Embryonic facial prominence (tissue), 1 donor: Measurements from ENCODE around the gene MOB2.
A peak's percentile ranks its signal among the peaks of the same experiment; 100 is the strongest.

Experiments used
- DNase-seq: peaks from one replicate; pipeline ENCODE4 v3.0.0-alpha.2; 2016; ENCODE audit errors: extremely low spot score

MOB2 gene

GRCh38 chr11:1471736-1472135 lies 14.8 kb downstream of the MOB2 start:
- DNase-seq: no peak

DNA sequence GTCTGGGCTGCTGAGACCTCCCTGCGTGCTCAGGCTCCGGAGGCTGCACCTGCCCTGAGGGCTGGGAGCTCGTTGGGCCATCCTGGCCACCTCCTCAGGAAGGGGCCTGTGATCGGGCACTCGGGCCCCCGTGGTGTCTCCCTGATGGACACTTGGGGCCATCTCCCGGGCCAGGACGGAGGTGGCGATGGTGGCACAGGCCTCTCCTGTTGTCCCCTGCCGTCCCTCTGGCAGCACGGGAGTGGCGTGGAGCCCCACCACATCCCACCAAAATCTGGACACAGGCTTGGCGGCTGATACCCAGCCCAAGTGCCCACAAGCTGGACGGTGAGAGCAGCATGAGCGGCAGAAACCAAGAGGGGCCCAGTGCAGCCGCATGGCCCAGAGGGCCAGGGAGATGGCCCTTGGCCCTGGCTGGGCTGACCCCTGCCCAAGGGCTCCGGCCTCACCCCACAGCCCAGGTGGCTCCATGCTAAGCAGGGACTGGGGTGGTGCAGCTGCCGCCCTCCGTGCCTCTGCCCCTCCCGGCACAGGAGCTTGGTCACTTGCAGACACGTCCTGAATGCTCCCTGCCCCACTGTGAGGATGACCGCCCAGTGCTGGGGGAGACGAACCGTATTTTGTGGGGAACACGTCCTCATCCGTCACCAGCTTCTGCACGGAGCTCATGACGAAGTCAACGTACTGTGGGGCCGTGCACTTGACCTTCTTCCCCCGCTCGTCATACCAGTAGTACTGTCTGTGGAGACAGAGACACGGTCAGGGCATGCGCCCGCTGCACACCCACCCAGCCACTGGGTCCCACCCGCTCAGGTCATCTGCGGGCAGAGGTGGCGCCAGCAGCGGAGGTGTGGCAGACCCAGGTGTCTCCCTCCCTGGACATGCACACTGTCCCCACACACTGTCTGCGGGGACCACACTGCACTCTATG lies 15.6 kb downstream of the MOB2 start:
- DNase-seq: no peak

DNA sequence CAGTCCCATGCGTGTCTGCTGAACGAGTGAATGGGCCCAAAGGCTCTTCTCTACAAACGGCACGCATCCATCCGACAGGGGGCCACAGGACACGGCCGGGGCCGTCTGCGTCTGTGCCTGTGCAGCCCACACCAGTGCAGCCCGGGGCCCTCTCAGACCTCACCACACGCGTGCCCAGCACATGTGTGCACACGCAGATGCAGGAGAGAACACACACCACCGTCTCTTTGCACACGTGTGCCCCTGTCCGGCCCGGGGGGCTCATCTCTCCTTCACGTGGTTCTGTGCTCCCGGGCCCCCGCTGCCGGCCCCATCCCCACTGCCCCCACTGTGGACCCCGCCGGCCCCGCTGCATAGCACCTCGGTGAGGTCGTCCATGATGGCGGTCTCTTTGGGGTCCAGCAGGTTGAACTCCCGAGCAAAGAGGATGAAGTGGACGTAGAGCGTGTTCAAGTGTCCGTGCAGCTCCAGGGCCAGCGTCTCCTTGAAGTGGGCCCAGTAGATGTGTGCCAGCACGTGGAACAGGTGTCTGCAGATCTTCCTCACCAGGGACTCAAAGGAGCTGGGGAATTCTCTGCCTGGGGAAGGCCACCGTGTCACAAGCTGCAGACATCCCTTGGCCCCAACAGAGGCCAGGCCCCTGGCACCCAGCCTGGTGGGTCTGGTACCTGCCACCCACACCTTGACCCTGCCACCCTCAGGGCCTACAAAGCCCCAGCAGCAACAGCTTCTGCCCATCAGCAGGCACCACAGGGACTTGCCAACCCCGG lies 16.5 kb downstream of the MOB2 start:
- DNase-seq: no peak

DNA sequence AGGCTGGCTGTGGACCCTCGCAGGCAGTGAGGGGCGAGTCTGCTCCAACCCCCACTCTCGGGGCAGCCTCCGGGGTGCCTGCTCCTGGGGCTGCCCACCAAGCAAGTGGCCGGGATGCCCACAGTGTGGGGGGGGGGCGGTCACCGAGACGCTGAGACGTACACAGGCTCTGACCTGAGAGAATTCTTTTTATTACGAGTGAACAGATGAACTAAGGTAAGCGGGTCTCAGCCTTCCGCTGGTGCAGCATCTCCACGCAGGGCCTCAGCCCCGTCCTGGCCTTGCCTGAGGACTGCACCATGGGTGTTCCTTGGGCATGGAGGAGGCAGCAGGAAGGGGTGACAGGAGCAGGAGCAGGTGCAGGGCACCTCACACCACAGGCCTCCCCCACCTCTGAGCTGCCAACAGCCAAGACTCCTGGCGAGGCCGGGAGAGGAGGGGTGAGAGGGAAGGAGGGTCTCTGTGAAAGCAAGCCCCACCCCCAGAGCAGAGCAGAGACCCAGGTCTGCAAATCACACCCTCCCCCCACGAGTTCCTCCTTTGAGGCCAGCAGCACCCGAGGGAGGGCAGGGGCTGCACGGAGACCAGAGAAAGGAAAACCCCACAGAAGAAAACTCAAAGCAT lies 17.2 kb downstream of the MOB2 start:
- no peak for DNase-seq

GRCh38 chr11:1468473-1469066 lies 18.0 kb downstream of the MOB2 start:
- no peak for DNase-seq

GRCh38 chr11:1468002-1468401 lies 18.6 kb downstream of the MOB2 start:
- no peak for DNase-seq

DNA sequence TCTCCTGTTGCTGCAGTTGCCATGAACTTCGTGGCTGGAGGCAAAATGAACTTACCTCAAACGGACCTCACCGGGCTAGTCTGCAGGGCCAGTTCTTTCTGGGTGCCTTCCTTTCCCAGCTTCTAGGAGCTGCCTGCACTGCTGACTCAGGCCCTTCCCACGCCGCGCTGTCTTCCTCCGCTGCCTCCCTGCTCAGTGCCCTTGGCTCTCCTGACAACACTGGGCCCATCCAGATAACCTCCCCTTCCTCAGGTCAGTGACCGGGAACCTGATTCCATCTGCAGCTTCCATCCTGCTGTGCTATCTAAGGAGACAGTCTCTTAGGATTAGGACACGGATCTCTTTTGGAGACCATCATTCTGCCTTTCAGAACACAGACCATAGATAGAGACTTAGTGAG lies 19.3 kb downstream of the MOB2 start:
- DNase-seq: no peak

DNA sequence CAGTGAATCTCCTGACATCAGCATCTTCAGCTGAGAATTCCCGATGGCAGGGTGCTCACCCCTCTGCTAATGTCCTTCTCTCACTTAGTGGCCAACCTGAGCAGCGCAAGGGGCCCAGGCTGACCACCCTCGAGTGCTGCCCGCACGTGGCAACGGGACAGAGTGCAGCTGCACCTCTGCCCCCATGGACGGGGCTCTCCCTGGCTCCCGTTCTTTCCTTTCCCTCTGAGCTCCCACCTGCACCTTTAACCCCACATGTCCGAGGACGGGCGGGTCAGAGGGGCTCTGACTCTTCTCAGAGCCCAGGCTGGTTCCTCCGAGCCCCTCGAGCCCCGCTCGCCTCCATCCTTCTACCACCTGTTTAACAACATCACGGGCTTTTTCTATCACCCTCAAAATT lies 19.8 kb downstream of the MOB2 start:
- no peak for DNase-seq

DNA sequence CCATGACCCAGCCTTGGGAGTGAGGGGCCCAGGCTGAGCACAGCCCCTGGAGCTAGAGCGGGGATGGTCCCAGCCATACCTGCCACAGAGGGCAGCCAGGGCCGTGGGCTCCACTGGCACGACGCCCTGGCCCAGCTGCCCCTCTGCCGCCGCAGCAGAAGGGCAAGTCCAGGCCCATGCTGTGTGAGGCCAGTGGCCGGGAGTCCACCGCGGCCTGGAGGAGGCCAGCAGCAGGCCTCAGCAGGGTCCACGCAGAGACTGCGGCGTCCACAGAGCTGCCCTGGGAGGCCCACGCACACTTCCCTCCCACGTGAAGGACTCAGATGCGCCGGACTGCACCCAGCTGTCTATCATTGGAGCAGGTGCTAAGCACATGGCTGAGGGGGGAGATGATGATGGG lies 23.5 kb downstream of the MOB2 start:
- DNase-seq: no peak

- DNase-seq: no peak
These were observed 23.9 kb downstream of the MOB2 start for GRCh38 chr11:1462698-1462975.

- DNase-seq: no peak
These were observed 24.5 kb downstream of the MOB2 start for GRCh38 chr11:1461826-1462697.

DNA sequence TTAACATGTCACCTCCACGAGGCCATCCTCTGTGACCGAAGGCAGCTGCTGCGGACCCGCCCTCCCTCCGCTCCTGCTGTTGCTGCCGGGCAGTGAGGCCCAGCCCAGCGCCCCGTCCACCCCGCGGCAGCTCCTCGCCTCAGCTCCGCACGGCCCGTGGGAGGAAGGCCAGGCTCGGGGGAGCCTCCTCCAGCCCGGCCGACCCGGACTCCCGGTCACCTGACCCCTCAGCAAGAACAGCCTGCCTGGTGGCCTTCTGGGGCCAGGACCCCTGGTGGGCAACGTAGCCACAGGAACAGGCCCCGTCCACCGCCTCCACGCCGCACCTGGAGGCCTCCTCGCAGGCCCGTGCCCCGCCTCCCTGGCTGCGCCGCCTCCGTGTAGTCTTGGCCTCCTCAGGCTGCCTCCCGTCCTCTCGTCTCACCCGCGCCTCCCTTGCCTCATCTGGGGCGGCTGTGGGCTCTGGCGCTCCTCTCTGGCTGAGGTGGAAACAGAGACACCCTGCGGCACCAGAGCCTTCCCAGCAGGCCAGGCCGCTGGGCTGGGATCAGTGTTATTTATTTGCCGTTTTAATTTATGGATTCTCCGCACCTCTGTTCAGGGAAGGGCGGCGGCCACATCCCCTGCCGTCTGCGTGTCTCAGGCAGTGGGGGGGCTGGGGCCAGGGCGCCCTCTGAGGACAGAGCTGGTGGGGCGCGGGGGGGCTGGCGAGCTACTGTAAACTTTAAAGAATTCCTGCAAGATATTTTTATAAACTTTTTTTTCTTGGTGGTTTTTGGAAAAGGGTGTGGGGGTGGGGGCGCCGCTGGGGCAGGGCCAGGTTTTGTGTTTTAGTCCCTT lies 25.4 kb downstream of the MOB2 start:
- DNase-seq: no peak

- no peak for DNase-seq
These were observed 26.1 kb downstream of the MOB2 start for GRCh38 chr11:1460396-1460985.

DNA sequence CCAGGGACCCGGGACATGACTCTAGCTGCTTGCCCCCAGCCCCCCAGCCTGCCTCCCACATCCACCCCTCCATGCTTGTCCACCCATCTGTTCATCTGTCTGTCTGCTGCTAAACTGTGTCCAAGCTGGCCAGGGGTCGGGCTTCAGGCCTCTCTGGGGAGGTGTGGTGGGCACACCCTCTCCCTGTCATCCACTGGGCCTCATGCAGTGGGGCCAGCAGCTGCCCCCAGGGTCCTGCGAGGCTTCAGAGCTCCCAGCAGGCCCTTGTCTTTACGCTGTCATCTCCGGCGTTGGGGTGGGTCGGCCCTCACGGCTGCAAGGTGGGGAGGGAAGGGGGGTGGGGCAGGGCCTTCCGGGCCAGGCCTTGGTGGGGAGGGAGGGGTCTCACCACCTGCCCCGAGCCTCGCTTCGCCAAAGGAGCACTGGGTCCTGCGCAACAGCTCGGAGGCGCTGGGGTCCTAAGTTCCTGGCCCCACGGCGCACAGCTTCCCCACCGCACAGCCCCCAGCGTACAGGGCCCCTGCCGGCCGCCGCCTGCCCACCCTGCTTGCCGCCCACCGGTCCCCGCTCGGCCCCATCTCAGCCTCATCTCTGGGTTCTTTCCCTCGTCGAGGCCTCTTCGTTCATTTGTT lies 26.7 kb downstream of the MOB2 start:
- no peak for DNase-seq

DNA sequence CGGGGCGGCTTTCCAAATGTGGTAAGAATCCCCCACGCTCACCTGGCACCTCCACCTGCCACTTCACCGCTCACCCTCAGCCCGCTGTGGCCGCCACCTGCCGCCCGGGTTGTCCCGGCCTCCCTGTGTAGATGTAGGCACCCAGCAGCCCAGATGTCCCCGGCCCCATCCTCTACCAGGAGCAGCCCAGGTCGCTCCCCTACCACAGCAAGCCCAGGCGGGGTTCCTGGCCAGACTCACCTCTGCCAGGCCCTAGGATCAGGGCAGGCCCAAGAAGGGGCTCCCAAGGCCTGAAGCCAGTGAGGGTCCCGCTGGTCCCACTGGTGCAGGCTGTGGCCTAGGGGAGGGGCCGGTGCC lies 27.4 kb downstream of the MOB2 start:
- no peak for DNase-seq

GRCh38 chr11:1458340-1459218 lies 28.0 kb downstream of the MOB2 start:
- DNase-seq: peak; percentile 19

DNA sequence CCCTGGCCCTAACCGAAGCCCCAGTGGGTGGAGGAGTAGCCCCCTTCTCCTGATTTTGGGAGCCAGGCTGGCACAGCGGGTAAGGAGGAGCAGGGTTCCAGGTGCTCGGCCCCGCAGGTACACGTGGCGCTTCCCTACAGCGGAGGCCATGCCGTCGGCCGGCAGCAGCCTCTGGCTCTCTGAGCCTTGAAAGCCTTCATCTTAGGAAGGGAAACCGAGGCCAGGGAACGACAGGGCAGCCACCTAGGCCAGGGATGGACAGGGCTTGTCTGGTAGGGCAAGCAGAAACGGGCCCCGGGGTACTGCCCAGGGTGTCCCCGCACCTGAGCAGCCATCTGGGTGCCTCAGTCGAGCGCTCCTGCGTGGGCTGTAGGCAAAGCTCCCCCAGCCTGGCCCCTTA lies 28.7 kb downstream of the MOB2 start:
- DNase-seq: no peak

DNA sequence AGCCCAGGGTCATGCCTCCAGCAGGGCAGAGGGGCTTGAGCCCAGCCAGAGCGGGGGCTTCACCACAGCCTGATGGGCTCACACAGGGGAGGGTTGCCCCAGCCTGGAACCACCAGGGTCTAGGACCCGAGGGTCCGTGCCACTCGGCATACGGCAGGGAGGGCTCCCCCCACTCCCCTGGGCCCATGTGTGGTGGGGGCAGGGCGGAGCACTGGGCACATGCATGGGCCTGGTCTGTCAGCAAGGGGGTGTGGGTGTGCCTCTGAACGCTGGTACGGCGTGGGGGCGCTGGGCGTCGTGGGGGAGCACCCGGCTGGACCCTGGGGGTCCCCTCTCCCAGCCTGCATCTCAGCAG lies 29.3 kb downstream of the MOB2 start:
- DNase-seq: no peak
